Activated T-helper 9 cell treated with anti-CD3 and anti-CD28 coated beads, Interleukin-2, amount 50 U/mL, for 16 hours (primary cell): ENCODE data around the gene CFAP58.

Experiments used
- DNase-seq: peaks from one replicate; pipeline ENCODE4 v3.0.0-alpha.2; 2020; ENCODE audit warnings: low read depth

Gene CFAP58

GRCh38 chr10:104323085-104323484 is 30.5 kb upstream of the CFAP58 start:
- DNase-seq: no peak

GRCh38 chr10:104323760-104324201 is 29.9 kb upstream of the CFAP58 start:
- DNase-seq: no peak

GRCh38 chr10:104324221-104324686 is 29.4 kb upstream of the CFAP58 start:
- no peak for DNase-seq

GRCh38 chr10:104324931-104325330 is 28.7 kb upstream of the CFAP58 start:
- DNase-seq: no peak

GRCh38 chr10:104325436-104326435 is 27.9 kb upstream of the CFAP58 start:
- DNase-seq: no peak

GRCh38 chr10:104326991-104327610 is 26.5 kb upstream of the CFAP58 start:
- no peak for DNase-seq

- no peak for DNase-seq
Observed at GRCh38 chr10:104327745-104328645, 25.6 kb upstream of the CFAP58 start.

GRCh38 chr10:104328646-104328895 is 25.1 kb upstream of the CFAP58 start:
- no peak for DNase-seq

- peak; percentile 71 for DNase-seq
Observed at GRCh38 chr10:104328896-104329710, 24.5 kb upstream of the CFAP58 start.

GRCh38 chr10:104329735-104330134 is 23.9 kb upstream of the CFAP58 start:
- no peak for DNase-seq

GRCh38 chr10:104330168-104331110 is 23.2 kb upstream of the CFAP58 start:
- DNase-seq: no peak

- DNase-seq: no peak
Observed at GRCh38 chr10:104331208-104331838, 22.3 kb upstream of the CFAP58 start.

GRCh38 chr10:104332243-104333031 is 21.2 kb upstream of the CFAP58 start:
- no peak for DNase-seq

- DNase-seq: peak; percentile 34
Observed at GRCh38 chr10:104333032-104333727, 20.5 kb upstream of the CFAP58 start.

- DNase-seq: no peak
Observed at GRCh38 chr10:104333728-104334373, 19.8 kb upstream of the CFAP58 start.

- DNase-seq: no peak
Observed at GRCh38 chr10:104334561-104334960, 19.1 kb upstream of the CFAP58 start.

GRCh38 chr10:104334965-104335650 is 18.5 kb upstream of the CFAP58 start:
- DNase-seq: no peak
